ENCODE data around the gene RNF6.
"Not testable (repeated sequence)": the region's sequence is repeated elsewhere in the genome, so short reads cannot be mapped to it uniquely, and the experiment has no call there.

RNF6 gene

DNA sequence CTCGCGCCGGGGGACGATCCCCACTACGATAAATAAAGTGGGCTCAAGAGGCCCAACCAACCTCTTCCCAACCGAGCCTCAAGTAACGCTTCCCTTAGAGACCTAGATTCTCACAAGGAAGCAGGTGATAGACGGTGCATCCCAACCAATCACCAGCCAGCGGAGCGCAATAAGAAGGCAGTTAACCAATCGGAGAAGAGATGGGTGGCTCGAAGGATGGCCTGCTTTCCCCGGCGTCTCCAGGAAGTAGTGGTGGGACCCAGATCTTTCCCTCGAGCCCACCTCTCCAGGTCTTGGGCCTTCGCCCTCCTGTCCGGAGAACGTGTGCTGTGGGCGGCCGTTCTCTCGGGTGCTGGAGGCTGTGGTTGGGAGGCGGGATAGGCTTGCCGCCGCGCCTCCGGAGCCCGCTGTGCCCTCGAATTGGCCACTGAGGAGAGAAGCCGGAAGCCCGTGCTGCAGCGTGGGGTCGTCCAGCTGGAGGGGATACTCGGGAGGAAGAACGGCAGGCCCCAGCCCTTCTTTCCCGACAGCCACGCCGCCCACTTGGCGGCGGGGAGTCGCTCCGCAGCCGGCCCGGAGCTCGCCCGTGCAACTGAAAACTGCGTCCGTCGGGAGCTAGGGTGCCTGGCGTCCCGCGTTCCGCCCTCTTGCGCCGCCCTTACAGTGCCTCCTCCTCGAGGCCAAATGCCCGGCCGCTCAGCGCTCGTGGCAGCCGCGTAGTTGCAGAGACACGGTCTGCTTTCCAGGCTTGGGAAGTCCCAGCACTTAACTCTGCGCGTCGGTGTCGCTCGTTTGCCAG is at the start of gene RNF6:
TSS of gene RNF6 (minus strand) at position 594 of the 799 bp plus-strand sequence. CDS start 2,665 bp downstream, outside the sequence.
- peak; percentile 88 for DNase-seq

DNA sequence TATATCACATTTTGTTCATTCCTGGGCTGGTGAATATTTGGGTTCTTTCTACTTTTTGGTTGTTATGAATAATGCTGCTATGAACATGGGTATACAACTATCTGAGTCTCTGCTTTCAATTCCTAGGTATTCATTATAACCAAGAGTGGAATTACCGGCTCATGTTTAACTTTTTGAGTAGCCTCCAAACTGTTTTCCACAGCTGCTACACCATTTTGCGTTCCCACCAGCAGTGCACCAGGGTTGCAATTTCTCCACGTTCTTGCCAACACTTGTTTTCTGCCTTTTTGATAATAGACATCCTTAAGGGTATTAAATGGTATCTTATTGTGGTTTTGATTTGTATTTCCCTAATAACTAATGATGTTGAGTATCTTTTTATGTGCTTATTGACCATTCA is 48.6 kb upstream of the RNF6 start:
- no peak for DNase-seq

DNA sequence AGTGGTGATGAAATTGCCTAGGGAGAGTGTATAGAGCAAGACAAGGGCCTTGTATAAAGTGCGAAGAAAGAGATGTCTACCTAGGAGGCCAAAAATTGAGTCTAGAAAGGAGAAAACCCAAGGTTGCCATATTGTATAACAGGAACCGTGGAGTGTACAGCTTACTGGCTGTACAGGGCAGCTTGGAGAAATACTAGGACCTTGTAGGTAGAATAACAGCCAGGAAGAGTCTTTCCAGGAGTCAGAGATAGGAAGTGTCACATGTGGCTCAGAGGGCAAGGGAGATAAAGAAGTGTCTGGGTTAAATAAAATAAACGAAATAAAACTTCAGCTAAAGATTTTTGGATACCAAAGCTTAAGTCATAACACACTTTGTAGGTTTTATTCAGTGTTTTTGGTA is 44.2 kb upstream of the RNF6 start:
- no peak for DNase-seq

DNA sequence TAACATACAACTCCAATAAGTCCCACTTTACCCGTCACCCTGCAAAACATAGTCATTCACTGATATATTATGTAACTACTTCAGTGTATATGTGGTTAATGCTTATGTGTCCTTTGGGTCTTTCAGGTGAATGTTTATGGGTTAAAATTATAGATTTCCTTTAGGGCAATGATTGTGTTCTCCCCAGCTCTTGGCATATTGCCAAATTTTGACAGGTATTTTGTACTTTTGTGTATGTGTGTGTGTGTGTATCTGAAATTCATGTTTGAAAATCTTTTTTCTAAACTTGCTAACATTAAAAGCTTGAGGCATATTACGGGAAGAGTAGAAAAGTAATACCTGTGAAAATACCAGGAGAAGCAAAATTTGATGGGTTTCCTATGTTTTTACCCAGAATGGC is 40.0 kb upstream of the RNF6 start:
- no peak for DNase-seq

DNA sequence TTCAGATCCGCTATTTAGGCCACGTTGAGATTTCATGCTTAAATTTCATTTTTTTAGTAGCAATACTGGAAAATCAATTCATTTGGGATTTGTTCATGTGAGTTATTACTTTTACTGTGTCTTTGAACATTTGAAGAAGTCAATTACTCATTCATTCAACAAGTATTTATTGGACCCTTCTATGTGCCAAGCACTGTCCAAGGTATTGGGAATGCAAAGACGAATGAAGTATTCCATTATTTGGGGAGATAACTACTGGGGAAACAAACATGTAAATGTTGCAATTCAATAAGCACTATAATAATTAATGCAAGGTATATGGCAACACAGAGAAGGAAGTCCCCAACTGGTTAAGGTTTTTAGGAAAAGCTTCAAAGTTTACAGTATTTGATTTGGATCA is 37.5 kb upstream of the RNF6 start:
- no peak for DNase-seq

DNA sequence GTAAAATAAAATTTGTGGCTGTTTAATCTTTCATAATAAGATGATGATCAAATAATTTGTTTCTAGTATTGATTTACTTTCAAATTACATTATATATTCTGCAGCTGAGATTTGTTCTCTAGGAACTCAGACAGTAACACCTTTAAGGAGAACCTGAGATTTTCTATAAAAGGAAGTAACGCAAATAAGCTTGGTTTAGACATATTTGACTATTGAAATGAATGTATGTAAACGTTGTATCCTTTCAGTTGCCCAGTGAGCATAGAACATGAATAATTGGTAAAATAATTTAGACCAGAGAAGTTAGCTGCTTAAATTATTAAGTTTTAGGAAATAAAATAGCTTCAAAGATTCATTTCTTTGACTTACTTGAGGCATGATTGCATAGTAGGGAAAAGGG is 34.9 kb upstream of the RNF6 start:
- no peak for DNase-seq

DNA sequence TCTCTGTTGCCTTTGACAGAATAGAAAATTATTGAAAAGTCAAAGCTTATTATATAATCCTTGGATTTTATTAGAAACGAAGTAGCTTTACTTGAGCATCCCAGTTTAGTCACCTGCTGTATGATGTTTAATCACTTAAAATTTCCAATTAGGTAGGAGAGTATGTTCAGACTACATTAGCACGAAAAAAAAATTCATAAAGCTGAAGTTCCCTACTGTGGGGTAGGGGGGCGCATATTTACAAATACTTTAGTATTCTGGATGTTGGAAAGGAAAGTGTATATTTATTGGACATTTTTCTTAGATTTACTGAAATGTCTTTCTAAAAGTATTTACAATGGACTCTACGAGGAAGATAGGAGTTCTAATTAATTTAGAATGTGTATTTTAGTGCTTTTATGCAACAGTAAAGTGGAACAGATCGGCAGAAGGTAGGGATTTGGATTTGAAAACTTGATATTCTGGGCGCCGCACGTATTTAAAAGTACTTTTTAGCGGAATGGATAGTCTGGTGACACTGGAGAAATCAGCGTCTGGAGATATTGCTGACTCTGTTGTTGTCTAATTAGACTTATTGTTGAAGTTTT is 33.7 kb upstream of the RNF6 start:
- peak; percentile 20 for DNase-seq

DNA sequence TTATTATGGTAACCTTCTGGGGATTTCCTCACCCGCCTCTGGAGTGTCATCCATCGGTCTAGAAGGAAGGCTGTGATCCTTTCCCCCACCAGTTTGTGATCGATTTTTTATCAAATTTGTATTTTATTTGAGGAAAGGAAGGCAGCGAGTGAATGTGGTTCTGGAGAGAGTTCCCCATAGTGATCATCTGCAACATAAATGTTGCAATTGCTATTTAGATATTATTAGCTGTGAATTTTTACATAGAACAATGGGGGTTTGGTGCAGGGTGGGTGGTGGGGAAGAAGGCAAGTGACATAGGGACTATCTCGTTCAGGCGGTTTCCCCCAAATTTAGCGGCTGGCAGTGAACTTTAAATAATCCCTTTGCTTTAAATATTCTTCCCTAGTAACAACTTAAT is 33.0 kb upstream of the RNF6 start:
- DNase-seq: no peak

DNA sequence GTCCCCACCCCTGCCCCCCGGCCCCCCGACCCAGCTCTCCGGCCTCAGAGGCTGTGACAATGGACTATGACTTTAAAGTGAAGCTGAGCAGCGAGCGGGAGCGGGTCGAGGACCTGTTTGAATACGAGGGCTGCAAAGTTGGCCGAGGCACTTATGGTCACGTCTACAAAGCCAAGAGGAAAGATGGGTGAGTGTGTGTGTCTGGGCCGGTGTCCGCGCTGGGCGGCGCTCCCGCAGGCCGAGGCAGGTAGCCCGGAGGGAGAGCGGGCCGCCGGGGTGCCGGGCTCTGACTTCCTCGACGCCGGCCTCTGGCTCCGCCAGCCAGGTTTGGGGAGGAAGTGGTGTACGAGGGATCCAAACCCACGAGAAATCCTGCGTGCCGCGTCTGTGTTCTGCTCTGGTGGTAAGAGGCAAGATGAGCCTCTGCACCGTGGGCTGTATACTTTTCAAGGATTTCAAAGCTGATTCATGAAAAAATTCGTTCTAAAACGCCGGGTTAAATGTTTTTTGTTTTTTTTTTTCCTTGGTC is 32.5 kb upstream of the RNF6 start:
- peak; percentile 27 for DNase-seq

DNA sequence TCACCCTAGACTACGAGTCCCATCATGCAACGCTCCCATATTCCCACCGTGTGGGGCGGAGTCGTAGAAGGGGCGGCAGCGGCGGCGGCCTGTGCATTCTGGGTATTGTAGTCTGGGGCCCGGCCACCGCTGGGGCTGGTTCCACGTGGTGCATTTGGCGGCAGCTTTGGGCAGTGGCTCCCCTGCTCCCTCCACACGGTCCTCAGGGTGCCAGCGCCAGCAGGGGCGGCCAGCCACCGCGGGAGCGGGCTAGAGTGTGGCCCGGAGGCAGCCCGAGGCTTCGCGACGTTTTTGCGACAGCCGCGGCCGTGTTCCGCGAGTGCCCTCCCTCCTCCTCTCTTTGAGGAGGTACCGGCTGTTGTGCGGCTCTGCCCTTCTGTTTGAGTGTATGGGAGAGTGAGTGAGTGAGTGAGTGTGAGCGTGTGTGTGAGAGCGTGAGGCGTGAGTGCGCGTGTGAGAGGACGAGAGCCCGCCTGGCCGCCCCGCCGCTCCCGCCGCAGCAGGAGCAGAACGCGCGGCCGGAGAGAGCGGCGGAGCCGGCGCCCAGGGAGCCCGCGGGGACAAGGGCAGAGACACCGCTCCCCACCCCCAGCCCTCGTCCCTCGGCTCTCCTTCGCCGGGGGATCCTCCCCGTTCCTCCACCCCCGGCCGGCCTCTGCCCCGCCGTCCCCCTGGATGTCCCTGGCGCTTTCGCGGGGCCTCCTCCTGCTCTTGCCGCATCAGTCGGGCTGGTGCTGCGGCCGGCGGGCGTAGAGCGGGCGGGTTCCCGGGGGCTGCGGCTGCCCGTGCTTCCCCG is 31.9 kb upstream of the RNF6 start, which contains the start of gene CDK8:
TSS of gene CDK8 (plus strand) at position 343 of the 796 bp plus-strand sequence. CDS start 513 bp downstream, outside the sequence.
- DNase-seq: peak; percentile 92

DNA sequence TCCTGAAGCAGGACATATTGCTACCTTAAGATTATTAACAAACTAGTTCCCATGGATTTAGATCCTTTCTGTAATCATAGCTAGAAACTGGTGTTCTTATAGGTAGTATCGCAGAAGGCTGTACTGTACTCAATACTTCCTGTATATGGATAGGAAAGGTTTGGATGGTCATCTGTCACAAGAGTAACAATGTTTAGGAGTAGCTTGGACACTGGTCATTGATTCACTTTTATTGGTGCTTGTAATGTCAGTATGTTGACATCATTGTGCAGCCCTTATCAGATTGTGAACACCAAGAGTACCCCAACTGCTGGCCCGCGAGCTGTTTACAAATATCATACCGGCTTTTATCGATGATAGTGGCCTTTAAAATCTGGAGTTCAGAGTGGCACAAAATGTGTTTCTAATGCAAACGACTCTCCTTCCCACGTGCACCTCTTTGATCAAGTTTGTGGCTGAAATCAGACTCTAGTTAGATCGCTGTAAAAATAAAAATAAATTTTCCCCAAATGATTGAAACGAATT is 31.2 kb upstream of the RNF6 start:
- DNase-seq: no peak

DNA sequence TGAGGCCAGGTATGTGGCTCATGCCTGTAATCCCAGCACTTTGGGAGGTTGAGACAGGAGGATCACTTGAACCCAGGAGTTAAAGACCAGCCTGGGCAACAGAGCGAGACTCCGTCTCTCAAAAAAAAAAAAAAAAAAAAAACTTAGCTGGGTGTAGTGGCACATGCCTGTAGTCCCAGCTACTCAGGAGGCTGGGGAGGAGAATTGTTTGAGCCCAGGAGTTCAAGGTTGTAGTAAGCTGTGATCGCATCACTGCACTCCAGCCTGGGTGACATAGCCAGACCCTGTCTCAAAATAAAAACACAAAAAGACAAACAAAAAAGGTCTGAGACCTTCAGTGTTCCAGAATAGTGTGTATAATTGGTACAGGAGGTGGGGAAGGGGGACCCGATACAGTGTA is 29.9 kb upstream of the RNF6 start:
- not testable (repeated sequence) for DNase-seq

DNA sequence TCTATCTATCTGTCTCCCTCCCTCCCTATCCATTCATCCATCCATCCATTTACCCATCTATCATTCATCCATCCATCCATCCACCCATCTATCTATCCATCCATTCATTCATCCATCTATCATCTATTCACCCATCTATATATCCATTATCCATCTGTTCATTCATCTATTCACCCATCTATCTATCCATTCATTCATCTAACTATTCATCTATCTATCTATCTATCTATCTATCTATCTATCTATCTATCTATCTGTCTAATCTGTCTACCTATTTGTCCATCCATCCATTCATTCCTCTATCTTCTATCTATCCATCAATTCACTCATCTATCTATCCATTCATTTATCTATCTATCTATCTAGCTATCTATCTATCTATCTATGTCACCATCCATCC is 27.4 kb upstream of the RNF6 start:
- no peak for DNase-seq

DNA sequence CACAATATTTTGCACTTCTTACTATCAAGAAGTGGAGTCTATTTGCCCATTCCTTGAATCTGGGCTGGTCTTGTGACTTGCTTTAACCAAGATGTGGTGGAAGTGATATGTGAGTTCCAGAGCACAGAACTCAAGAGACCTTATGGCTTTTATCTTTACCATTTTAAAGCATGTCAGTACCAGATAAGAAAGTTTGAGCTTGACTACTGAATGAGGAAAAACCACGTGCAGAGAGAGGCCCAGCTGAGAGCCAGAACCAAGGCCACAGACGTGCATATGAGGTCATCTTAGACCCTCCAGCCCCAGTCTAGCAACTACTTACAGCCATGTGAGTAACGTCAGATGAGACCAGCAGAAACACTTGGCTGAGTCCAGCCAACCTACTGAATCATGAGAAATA is 25.5 kb upstream of the RNF6 start:
- no peak for DNase-seq

DNA sequence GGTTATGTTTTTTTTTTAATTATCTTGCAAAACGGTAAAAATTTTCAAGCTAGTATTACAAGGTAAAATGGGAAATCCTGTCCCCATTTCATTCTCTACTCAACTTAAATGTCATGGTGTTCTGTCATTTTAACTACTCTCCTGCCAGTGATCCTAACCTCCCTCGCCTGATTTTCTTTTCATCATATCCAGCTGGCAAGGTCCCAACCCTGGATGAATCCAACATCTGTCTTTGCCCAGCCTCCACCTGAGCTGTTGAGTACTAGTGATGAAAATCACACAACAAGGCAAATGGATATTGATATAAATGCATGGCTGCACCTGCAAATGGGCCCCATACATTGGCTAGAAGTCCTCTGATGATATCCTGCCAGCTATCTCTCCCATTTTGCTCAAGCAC is 24.9 kb upstream of the RNF6 start:
- peak; percentile 33 for DNase-seq

DNA sequence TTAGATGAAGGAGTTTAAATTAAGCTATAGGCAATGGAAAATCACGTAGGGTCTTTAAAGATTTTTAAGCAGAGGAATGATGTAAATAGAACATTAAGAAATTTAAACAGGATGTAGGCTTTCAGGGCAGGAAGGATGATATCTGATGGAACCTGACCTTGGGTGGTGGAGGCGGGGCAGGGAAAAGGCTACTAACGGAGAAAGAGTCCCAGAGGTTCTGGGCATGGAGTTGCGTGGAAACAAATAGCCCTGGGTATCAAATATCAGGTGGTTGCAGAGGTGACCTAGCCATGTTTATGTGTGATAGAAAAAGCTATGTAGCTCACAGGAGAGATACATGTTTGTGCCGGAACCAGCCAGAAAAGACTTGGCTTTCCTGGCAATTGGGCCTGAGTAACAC is 24.0 kb upstream of the RNF6 start:
- no peak for DNase-seq

DNA sequence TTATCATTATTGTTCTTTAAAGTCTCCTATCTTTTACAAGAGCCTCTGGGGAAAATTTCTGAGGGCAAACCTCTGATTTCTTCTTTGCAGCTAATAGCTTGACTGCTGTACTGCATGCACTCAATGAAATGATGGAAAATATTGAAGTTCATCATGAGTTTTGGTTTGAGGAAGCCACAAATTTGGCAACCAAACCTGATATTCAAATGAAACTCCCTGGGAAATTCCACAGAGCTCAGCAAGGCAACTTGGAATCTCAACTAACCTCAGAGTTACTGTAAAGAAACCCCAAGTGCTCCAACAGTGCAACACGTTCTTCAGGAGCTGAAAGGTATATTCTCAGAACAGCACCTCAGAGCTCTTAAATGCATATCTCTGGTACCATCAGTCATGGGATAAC is 14.2 kb upstream of the RNF6 start:
- no peak for DNase-seq

DNA sequence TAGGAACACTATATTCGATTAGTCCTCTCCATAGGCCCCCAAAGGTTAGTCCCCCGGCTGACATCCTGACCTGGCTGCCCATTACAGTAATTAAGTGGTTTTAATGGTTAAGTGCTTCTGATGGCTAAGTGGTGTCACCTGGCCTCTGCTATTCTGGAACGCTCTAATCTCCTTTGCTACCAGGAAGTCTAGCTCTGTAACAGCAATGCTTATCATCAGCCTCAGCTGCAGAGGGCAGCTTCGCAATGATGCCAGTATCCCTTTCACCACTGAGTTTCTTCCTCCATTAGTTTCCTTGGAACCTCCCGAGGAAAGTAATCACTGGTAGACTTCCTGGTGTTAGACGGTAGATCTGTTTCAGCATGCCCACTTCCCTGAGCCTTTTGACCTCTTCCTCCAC is 8.6 kb upstream of the RNF6 start:
- DNase-seq: no peak

DNA sequence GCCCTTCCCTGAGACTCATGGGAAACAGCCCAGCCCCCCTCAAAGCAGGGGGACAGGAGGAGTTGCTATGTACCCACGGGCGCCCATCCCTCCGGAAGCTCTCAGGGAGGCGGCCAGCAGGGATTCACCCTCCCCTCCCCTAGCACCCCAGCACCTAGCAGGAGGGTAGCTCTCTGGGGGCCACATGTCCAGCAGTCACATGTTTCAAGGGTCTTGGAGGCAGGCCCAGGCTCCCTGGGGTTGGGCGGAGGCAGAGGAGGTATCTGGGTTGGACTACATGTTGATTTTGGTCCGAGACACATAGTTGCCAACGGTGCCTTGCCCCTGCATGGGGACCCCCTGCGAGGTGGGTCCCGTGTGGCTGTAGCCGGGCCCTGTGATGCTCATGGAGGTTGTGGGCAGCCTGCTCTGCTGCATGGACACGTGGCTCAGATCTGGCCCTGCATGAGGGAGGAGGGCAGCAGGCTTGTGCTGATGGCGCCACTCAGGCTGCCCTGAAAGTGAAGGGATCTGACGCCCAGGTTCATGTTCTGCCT is 7.0 kb upstream of the RNF6 start:
- DNase-seq: no peak

DNA sequence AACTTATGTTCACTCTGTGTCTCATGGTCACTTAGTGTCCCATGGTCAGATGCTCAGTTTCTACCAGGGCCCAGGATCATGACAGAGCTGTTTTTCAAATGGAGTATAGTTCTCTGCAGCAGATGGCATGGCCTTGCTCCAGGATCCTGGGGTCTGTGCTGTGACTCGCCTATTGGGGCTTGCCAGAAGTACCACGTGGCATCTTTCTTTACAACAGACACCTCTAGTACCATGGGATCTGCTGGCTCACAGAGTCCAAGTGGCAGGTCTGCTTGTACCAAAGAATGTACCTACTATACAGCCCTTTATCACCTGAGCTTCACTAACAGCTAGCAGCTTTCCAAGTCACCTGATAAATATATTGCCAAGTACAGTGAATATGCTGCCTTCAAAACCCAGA is 6.0 kb upstream of the RNF6 start:
- no peak for DNase-seq

DNA sequence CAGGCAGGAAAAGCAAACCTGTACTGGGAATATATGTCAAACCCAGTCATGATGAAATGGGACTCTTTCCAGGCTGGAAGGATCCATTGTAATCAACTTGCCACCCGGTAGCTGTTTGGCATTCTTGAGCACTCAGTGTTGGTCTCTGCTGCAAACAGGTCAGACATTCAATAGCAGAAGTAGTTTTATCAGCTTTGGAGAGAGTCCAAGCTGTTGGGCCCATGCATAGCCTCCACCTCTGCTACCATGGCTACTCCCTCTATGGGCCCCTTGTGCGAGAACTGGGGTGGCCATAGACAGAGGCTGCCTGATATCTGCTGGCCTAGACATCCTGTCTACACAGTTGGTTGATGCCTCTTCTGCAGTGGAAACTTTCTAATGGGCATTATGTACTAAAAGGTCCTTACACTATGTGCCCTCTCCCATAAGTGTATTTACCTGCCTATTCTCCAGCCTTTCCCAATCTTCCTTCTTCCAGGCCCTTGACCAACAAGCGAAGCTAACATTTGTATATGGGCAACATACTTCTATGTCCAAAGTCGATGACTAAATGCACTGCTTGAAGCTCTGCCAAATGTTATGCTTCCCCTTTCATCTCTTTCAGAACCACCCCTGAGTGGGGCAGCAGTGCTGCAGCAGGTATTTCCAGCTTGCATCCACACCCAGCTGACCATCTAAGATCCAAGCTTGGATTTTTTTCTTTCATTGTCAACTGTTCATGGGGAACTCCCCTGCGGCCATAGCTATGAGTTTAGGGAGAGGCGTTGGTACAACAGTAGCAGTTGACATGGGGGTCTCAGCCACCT is 5.3 kb upstream of the RNF6 start:
- no peak for DNase-seq

Data from NCI-H1105 treated with DMSO at 0.1 percent for 48 hours (cell line).